HepG2 (cell line): ENCODE measurements around the gene SLC19A1. TPM values are rescaled to one million over a fixed set of nuclear protein-coding genes. Genes with fewer than 3 reads are reported as not detected.
A peak's percentile ranks its signal among the peaks of the same experiment; 100 is the strongest.

ENCODE experiments used
- CAMTA2 ChIP-seq: sonication (generic); formaldehyde crosslinking; IDR thresholded peaks from 2 replicates; pipeline ENCODE4 v1.4.0; 2020; ENCODE audit warnings: mild to moderate bottlenecking, missing genetic modification reagents, borderline replicate concordance
- DNMT3B ChIP-seq: conservative IDR thresholded peaks from 2 replicates; pipeline ENCODE4 v1.6.1; 2016; ENCODE audit warnings: missing biosample characterization, control low read depth
- ETV5 ChIP-seq: IDR thresholded peaks from 2 replicates; pipeline ENCODE4 v1.6.1; 2018; ENCODE audit warnings: missing biosample characterization, missing genetic modification reagents, inconsistent platforms, borderline replicate concordance
- HOXA3 ChIP-seq: sonication (generic); formaldehyde crosslinking; IDR thresholded peaks from 2 replicates; pipeline ENCODE4 v1.5.0; 2020; ENCODE audit warnings: missing genetic modification reagents
- HOXA7 ChIP-seq: sonication (generic); formaldehyde crosslinking; IDR thresholded peaks from 2 replicates; pipeline ENCODE4 v1.8.1; 2022; ENCODE audit warnings: mild to moderate bottlenecking, missing genetic modification reagents, moderate library complexity
- MIXL1 ChIP-seq: IDR thresholded peaks from 2 replicates; pipeline ENCODE4 v1.6.1; 2016
- NCOR1 ChIP-seq: fragments of 200-600 bp; sonication (generic); IDR thresholded peaks from 2 replicates; pipeline ENCODE4 v1.7.0; 2017; ENCODE audit warnings: antibody characterized with exemption, low read length, borderline replicate concordance
- NPAS2 ChIP-seq: sonication (generic); formaldehyde crosslinking; IDR thresholded peaks from 2 replicates; pipeline ENCODE4 v1.8.0; 2022; ENCODE audit warnings: mild to moderate bottlenecking, missing genetic modification reagents, borderline replicate concordance
- NR2F2 ChIP-seq: IDR thresholded peaks from 2 replicates; pipeline ENCODE4 v1.6.1; 2012; ENCODE audit warnings: low read depth, inconsistent platforms, borderline replicate concordance
- SALL1 ChIP-seq: sonication (generic); formaldehyde crosslinking; IDR thresholded peaks from 2 replicates; pipeline ENCODE4 v1.8.0; 2022; ENCODE audit warnings: mild to moderate bottlenecking, missing genetic modification reagents
- SOX13 ChIP-seq, 3 experiments: fragments of 450-650 bp in 1 of 3; sonication (generic) in 1 of 3; formaldehyde crosslinking in 1 of 3; IDR thresholded peaks in 2 of 3; conservative IDR thresholded peaks in 1 of 3; 2 replicates each; pipeline versions ENCODE4 v1.5.0 to v1.6.1; 2016 to 2020; ENCODE audit warnings: antibody characterized with exemption in 1 of 3, mild to moderate bottlenecking in 1 of 3, missing compliant biosample characterization in 1 of 3, missing genetic modification reagents in 1 of 3, moderate library complexity in 1 of 3
- U2AF1 ChIP-seq: fragments of 200-400 bp; formaldehyde crosslinking; optimal IDR thresholded peaks from 2 replicates; pipeline ENCODE3; 2017; ENCODE audit warnings: mild to moderate bottlenecking, low read depth, low read length
- ZBTB20 ChIP-seq: sonication (generic); formaldehyde crosslinking; IDR thresholded peaks from 2 replicates; pipeline ENCODE4 v1.8.1; 2023; ENCODE audit warnings: missing genetic modification reagents, low read depth, mild to moderate bottlenecking, borderline replicate concordance
- ZC3H4 ChIP-seq: sonication (generic); formaldehyde crosslinking; IDR thresholded peaks from 2 replicates; pipeline ENCODE4 v1.4.0; 2020; ENCODE audit warnings: missing genetic modification reagents, borderline replicate concordance
- ZNF124 ChIP-seq: sonication (generic); formaldehyde crosslinking; IDR thresholded peaks from 2 replicates; pipeline ENCODE4 v1.4.0; 2020; ENCODE audit warnings: missing genetic modification reagents
- ZNF207 ChIP-seq: fragments of 450-650 bp; IDR thresholded peaks from 2 replicates; pipeline ENCODE4 v1.6.1; 2016; ENCODE audit warnings: antibody characterized with exemption, borderline replicate concordance
- ZNF282 ChIP-seq: fragments of 450-650 bp; IDR thresholded peaks from 2 replicates; pipeline ENCODE4 v1.6.1; 2018; ENCODE audit not compliant: partially characterized antibody
- ZNF30 ChIP-seq: sonication (generic); formaldehyde crosslinking; IDR thresholded peaks from 2 replicates; pipeline ENCODE4 v1.5.0; 2020; ENCODE audit warnings: mild to moderate bottlenecking, missing genetic modification reagents
- ZSCAN21 ChIP-seq: sonication (generic); formaldehyde crosslinking; IDR thresholded peaks from 2 replicates; pipeline ENCODE4 v1.8.0; 2022; ENCODE audit warnings: mild to moderate bottlenecking, missing genetic modification reagents, moderate library complexity, borderline replicate concordance
- polyA plus RNA-seq, 8 experiments: library from polyadenylated mRNA; depleted of rRNA in 3 of 8; stranded (reverse) in 7 of 8; unstranded in 1 of 8; fragments of >200 nt; fragmentation: Illumina TruSeq in 4 of 8; extraction: Trizol in 4 of 8; gene quantifications; 2 replicates each; pipeline versions ENCODE4 v1.2.1 to v1.2.3, GENCODE V29; 2011 to 2016; ENCODE audit warnings: low read depth in 4 of 8, missing spikeins in 1 of 8, mixed read lengths in 1 of 8; ENCODE audit not compliant: insufficient read depth in 1 of 8
- total RNA-seq, 5 experiments: library from RNA; depleted of rRNA; stranded (reverse); fragments of >200 nt; fragmentation: Illumina TruSeq; extraction: Trizol; gene quantifications; 2 replicates each; pipeline ENCODE4 v1.2.3, GENCODE V29; 2016; ENCODE audit warnings: low read depth in 1 of 5
- TF ChIP-seq, protein P1 (sequence below): sonication (generic); formaldehyde crosslinking; IDR thresholded peaks from 2 replicates; pipeline ENCODE4 v1.5.1; 2020; ENCODE audit warnings: missing genetic modification reagents, mild to moderate bottlenecking, borderline replicate concordance
- TF ChIP-seq, protein P2 (sequence below): sonication (generic); formaldehyde crosslinking; IDR thresholded peaks from 2 replicates; pipeline ENCODE4 v1.5.0; 2020; ENCODE audit warnings: mild to moderate bottlenecking, low read depth, missing genetic modification reagents, borderline replicate concordance
- TF ChIP-seq, protein P3 (sequence below): sonication (generic); formaldehyde crosslinking; IDR thresholded peaks from 2 replicates; pipeline ENCODE4 v1.4.0; 2020; ENCODE audit warnings: missing genetic modification reagents

SLC19A1 gene
- total and polyA plus RNA-seq, 2 of the 13 experiments (the other 11 are each of a cell fraction or from before 2014, with no cell fraction given): 21.8 to 23.0 TPM

GRCh38 chr21:45470773-45471524, 71.3 kb downstream of the SLC19A1 start (continued):
- TF ChIP-seq DNMT3B (CRISPR knock-in tag) (no peak), NR2F2 (no peak), ZC3H4 (CRISPR knock-in tag) (peak; percentile 89; the same call in 1 of the 2 replicates), ZNF124 (CRISPR knock-in tag) (no peak), ETV5 (no peak), HOXA7 (CRISPR knock-in tag) (no peak), ZNF207 (no peak), U2AF1 (no peak), ZSCAN21 (CRISPR knock-in tag) (0 out of 2 replicates have a peak, but pooled peaks have one; percentile 26), MIXL1 (CRISPR knock-in tag) (no peak), ZBTB20 (CRISPR knock-in tag) (0 out of 2 replicates have a peak, but pooled peaks have one; percentile 20), CAMTA2 (CRISPR knock-in tag) (0 out of 2 replicates have a peak, but pooled peaks have one; percentile 46), NCOR1 (no peak), NPAS2 (CRISPR knock-in tag) (no peak), SOX13 (IDR thresholded peaks at IDR 0.05) (no peak), SOX13 (CRISPR knock-in tag; conservative IDR thresholded peaks at IDR 0.05 in 1 of 2, IDR thresholded peaks at IDR 0.05 in 1 of 2) (no peak), HOXA3 (CRISPR knock-in tag) (peak; percentile 79), ZNF30 (CRISPR knock-in tag) (peak; percentile 81; the same call in 1 of the 2 replicates), SALL1 (CRISPR knock-in tag) (peak; percentile 48), ZNF282 (no peak)
- TF ChIP-seq, protein P1, sequence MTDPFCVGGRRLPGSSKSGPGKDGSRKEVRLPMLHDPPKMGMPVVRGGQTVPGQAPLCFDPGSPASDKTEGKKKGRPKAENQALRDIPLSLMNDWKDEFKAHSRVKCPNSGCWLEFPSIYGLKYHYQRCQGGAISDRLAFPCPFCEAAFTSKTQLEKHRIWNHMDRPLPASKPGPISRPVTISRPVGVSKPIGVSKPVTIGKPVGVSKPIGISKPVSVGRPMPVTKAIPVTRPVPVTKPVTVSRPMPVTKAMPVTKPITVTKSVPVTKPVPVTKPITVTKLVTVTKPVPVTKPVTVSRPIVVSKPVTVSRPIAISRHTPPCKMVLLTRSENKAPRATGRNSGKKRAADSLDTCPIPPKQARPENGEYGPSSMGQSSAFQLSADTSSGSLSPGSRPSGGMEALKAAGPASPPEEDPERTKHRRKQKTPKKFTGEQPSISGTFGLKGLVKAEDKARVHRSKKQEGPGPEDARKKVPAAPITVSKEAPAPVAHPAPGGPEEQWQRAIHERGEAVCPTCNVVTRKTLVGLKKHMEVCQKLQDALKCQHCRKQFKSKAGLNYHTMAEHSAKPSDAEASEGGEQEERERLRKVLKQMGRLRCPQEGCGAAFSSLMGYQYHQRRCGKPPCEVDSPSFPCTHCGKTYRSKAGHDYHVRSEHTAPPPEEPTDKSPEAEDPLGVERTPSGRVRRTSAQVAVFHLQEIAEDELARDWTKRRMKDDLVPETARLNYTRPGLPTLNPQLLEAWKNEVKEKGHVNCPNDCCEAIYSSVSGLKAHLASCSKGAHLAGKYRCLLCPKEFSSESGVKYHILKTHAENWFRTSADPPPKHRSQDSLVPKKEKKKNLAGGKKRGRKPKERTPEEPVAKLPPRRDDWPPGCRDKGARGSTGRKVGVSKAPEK (CRISPR knock-in tag): no peak
- TF ChIP-seq, protein P2, sequence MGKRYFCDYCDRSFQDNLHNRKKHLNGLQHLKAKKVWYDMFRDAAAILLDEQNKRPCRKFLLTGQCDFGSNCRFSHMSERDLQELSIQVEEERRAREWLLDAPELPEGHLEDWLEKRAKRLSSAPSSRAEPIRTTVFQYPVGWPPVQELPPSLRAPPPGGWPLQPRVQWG (CRISPR knock-in tag): no peak
- TF ChIP-seq, protein P3, sequence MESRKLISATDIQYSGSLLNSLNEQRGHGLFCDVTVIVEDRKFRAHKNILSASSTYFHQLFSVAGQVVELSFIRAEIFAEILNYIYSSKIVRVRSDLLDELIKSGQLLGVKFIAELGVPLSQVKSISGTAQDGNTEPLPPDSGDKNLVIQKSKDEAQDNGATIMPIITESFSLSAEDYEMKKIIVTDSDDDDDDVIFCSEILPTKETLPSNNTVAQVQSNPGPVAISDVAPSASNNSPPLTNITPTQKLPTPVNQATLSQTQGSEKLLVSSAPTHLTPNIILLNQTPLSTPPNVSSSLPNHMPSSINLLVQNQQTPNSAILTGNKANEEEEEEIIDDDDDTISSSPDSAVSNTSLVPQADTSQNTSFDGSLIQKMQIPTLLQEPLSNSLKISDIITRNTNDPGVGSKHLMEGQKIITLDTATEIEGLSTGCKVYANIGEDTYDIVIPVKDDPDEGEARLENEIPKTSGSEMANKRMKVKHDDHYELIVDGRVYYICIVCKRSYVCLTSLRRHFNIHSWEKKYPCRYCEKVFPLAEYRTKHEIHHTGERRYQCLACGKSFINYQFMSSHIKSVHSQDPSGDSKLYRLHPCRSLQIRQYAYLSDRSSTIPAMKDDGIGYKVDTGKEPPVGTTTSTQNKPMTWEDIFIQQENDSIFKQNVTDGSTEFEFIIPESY: peak; percentile 93
